ENCODE measurements around the gene VSIG4. TPM values are rescaled to one million over a fixed set of nuclear protein-coding genes. Genes with fewer than 3 reads are reported as not detected.

Gene VSIG4
- total RNA-seq, 4 donors from 2014 or later: 19.6 to 40.8 (median 31.8) TPM

DNA sequence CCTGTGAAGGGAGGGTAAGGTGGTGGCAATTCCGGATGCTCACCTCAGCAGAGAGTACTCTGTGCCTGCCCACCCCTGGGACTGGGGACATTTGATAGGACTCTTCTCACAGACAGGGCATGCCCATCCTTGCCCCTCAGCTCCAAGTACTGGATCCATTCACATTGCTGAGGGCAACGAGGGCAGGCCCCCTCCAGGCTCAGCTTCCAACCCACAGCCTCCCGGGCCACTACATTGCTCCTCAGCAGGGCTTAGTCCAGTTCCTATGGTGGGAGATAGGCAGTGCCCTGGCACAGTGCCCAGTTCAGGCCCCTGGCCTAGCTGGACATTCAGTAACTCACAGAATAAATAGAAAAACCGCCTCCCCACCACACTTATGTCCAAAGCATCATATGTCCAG lies 15.1 kb upstream of the VSIG4 start:
- intact Hi-C loops (cut with DNase I; ENCODE audit: low total_unique reads): no loop called here
- TF ChIP-seq, protein P1, sequence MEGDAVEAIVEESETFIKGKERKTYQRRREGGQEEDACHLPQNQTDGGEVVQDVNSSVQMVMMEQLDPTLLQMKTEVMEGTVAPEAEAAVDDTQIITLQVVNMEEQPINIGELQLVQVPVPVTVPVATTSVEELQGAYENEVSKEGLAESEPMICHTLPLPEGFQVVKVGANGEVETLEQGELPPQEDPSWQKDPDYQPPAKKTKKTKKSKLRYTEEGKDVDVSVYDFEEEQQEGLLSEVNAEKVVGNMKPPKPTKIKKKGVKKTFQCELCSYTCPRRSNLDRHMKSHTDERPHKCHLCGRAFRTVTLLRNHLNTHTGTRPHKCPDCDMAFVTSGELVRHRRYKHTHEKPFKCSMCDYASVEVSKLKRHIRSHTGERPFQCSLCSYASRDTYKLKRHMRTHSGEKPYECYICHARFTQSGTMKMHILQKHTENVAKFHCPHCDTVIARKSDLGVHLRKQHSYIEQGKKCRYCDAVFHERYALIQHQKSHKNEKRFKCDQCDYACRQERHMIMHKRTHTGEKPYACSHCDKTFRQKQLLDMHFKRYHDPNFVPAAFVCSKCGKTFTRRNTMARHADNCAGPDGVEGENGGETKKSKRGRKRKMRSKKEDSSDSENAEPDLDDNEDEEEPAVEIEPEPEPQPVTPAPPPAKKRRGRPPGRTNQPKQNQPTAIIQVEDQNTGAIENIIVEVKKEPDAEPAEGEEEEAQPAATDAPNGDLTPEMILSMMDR (IDR thresholded peaks at IDR 0.05): no peak
- WGBS, 2 donors: 64 to 86% methylated on average over 1 to 4 of the region's 4 CpGs
- no peak overlapping the region for H3K4me3 ChIP-seq (ENCODE audit: low read depth, poor library complexity, severe bottlenecking)
- DNase-seq (ENCODE audit: low spot score in 2 of 2): no peak

DNA sequence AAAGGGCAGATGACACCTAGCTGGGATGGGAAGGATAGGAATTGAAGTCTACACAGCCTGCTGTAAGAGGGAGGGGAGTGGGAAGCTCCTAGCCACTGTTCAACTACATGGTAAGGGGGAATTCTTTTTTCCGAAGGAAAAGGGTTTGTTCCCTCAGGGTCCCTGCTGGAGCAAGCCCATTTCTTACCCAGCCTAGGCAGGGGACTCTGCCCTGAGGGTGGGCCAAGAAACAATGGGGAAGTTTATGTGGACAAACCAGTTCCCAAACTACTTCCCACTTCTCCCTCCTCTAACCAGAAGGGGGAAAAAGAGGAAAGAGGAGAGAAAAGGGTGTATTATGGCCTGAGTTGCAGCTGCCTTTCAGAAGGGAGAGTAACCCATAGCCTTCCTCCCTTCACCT lies 13.5 kb upstream of the VSIG4 start:
- TF ChIP-seq, protein P1 (IDR thresholded peaks at IDR 0.05): no peak
- no peak for TF ChIP-seq POLR2A (IDR thresholded peaks at IDR 0.05)
- intact Hi-C loops (cut with DNase I; ENCODE audit: low total_unique reads): no loop called here
- H3K4me3 ChIP-seq (ENCODE audit: low read depth, poor library complexity, severe bottlenecking): no peak overlapping the region
- WGBS, 2 donors: 50 to 75% methylated on average over 1 of the region's 1 CpG
- DNase-seq (ENCODE audit: low spot score in 2 of 2): no peak

DNA sequence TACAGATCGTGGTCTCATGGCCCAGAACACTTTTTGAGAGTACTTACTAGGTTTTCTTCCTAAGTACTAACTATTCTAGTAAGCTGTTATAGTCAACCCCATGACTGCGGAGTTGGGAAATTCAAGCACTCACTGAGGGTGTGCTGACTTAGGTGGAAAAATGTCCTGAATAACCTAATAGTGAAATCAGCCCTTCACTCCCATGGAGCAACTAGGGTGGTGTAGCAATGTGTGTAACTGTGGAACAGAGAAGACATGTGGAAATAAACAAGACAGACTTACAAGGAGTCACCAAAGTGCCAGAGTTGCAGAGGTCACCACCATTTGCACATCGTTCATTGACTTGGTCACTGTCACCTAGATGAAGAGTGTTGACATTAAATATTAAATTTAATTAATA lies 12.1 kb upstream of the VSIG4 start:
- intact Hi-C loops (cut with DNase I; ENCODE audit: low total_unique reads): no loop called here
- WGBS, 2 donors: 72 to 88% methylated on average over 3 of the region's 3 CpGs
- no peak for DNase-seq (ENCODE audit: low spot score in 2 of 2)
- TF ChIP-seq, protein P1 (IDR thresholded peaks at IDR 0.05): no peak
- no peak for TF ChIP-seq POLR2A (IDR thresholded peaks at IDR 0.05)
- no peak overlapping the region for H3K4me3 ChIP-seq (ENCODE audit: low read depth, poor library complexity, severe bottlenecking)

DNA sequence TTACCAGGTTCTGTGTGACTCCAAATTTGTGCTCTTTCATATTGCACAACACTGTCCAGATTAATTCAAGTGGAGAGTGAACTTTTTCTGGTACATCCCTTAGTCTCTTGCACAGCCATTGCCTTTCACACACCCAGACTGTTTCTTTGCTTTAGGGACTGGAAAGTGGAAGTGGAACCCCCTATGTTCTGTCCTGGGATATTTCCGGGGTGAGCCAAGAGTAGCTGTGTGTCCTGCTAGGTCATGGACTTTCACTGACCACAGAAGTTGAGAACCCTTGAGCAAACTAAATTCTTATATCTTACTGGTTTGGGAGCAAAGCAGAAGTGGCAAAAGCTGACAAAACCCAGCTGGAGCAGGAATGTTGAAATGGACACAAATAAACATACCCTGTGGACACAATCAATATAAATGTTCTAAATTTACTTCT lies 10.3 kb upstream of the VSIG4 start:
- intact Hi-C loops (cut with DNase I; ENCODE audit: low total_unique reads): no loop called here
- WGBS, 2 donors: 78 to 92% methylated on average over 1 of the region's 1 CpG

GRCh38 chrX:66049056-66049455 lies 9.2 kb upstream of the VSIG4 start:
- no peak for DNase-seq (ENCODE audit: low spot score in 2 of 2)
- no peak overlapping the region for H3K4me3 ChIP-seq (ENCODE audit: low read depth, poor library complexity, severe bottlenecking)
- TF ChIP-seq, protein P1 (IDR thresholded peaks at IDR 0.05): no peak
- TF ChIP-seq POLR2A (IDR thresholded peaks at IDR 0.05): no peak

More for the DNA sequence above, 10.3 kb upstream of the VSIG4 start:
- no peak for DNase-seq (ENCODE audit: low spot score in 2 of 2)
- TF ChIP-seq, protein P1 (IDR thresholded peaks at IDR 0.05): no peak
- no peak for TF ChIP-seq POLR2A (IDR thresholded peaks at IDR 0.05)
- H3K4me3 ChIP-seq (ENCODE audit: low read depth, poor library complexity, severe bottlenecking): no peak overlapping the region

DNA sequence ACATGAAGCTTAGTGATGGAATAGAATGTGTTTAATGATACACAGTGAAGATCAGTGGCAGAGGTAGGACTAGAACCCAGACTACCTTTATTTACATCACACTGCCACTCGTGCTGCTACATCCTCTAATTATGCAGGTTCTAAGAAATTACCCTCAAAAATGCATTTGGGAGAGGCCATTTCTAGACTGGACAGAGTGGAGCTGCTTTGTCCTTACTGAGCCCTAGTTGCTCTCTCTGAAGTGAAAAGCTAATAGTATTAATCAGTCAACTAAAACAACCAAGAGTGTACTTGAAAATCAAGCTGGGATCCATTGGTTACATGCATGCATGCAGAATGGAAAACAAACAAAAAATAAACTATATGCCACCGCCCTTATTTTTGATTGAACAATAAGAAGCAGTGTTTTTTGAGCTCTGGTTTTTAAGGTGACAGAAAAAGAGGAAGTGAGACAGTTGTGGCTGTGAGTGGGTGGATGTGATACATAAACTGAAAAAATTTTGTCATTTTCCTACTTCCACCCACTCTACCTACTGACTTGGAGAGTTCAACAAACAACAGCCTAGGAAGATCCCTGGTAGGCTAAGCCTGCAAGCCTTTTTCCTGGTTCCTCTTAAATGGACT lies 6.8 kb upstream of the VSIG4 start:
- intact Hi-C loops (cut with DNase I; ENCODE audit: low total_unique reads): no loop called here
- WGBS, 2 donors: 32 to 79% methylated on average over 2 of the region's 2 CpGs

More at GRCh38 chrX:66049056-66049455, 9.2 kb upstream of the VSIG4 start:
- 87 to 91% methylated on average over 2 of the region's 2 CpGs for WGBS, 2 donors
- intact Hi-C loops (cut with DNase I; ENCODE audit: low total_unique reads): no loop called here

More for the DNA sequence above, 6.8 kb upstream of the VSIG4 start:
- TF ChIP-seq, protein P1 (IDR thresholded peaks at IDR 0.05): no peak
- no peak for TF ChIP-seq POLR2A (IDR thresholded peaks at IDR 0.05)
- no peak for DNase-seq (ENCODE audit: low spot score in 2 of 2)
- H3K4me3 ChIP-seq (ENCODE audit: low read depth, poor library complexity, severe bottlenecking): no peak overlapping the region
